GM12874 (cell line): ENCODE data around the gene SLC18A3.

Experiments used
- CTCF ChIP-seq: IDR thresholded peaks from 2 replicates; pipeline ENCODE4 v1.5.1; 2011; ENCODE audit warnings: low read depth, mild to moderate bottlenecking, control low read depth, low read length, moderate library complexity; ENCODE audit not compliant: insufficient read depth

SLC18A3 gene

GRCh38 chr10:49656845-49657493 lies 46.9 kb downstream of the SLC18A3 start:
- no peak for TF ChIP-seq CTCF

- TF ChIP-seq CTCF: no peak
Measured at GRCh38 chr10:49657606-49658005, 47.5 kb downstream of the SLC18A3 start.

- TF ChIP-seq CTCF: no peak
Measured at GRCh38 chr10:49661140-49661856, 51.2 kb downstream of the SLC18A3 start.
